HG03439 (cell line): Measurements from ENCODE around the gene RHBDL1.

ENCODE experiments used
- ATAC-seq: cut with Tn5 transposase; IDR thresholded peaks from one replicate; pipeline ENCODE4 v1.9.1; 2021; ENCODE audit warnings: mild to moderate bottlenecking, moderate library complexity; ENCODE audit not compliant: unreplicated experiment

The RHBDL1 gene

GRCh38 chr16:652454-653305 lies 22.8 kb upstream of the RHBDL1 start:
- no peak for ATAC-seq

- no peak for ATAC-seq
These were observed 21.4 kb upstream of the RHBDL1 start for GRCh38 chr16:654034-654433.

GRCh38 chr16:657487-657886 lies 18.0 kb upstream of the RHBDL1 start:
- ATAC-seq: no peak

DNA sequence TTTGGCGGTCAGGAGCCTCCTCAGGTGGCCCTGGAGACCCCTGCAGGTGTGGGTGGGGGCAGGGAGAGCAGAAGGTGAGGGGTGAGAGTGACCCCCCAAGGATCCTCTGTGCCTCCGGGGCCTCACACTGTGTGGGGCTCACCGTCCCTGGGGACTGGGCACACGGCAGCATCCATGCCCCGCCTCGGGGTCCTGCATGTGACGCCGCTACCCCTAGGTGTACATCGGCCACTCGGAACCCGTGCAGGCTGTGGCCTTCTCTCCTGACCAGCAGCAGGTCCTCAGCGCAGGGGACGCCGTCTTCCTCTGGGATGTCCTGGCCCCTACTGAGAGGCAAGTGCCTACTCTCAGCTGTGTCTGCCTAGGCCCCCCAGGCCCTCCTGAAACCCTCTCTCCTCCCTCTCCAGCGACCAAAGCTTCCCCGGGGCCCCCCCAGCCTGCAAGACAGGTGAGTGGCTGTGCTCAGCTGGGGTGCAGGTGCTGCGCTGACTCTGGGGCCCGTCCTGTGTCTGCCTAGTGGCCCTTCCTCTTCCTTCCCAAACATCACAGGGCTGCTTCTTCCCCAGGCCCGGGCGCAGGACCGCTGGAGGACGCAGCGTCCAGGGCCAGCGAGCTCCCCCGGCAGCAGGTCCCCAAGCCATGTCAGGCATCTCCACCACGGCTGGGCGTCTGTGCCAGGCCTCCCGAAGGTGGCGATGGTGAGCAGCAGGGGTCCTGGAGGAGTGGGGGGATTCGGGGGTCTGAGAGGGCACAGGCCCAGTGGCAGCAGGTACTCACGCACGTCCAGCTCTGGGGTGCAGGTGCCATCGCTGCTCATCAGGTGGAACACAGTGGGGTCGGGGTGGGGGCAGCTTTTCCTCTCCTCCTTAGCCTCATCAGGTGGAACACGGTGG lies 16.5 kb upstream of the RHBDL1 start:
- ATAC-seq: no peak

- ATAC-seq: no peak
These were observed 15.9 kb upstream of the RHBDL1 start for GRCh38 chr16:659618-660017.

DNA sequence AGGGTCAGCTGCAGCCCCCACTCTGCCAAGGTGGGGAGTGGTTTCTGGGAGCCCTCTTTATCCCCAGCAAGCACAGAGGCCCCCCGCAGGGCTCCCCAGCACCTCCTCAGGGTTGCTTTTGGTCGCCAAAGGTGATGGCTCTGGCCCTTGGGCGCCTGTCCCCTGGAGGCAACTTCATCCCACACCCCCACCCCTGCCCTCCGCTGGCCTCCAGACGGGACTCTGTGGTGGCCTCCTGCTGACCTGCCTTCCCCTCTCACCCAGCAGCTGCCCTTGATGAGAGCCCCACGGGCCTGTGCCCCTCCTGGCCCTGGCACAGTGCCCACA lies 15.4 kb upstream of the RHBDL1 start:
- ATAC-seq: no peak

- ATAC-seq: peak; percentile 28
These were observed 14.8 kb upstream of the RHBDL1 start for GRCh38 chr16:660459-661183.

GRCh38 chr16:661184-661821 lies 14.2 kb upstream of the RHBDL1 start:
- peak; percentile 11 for ATAC-seq

- ATAC-seq: no peak
These were observed 13.4 kb upstream of the RHBDL1 start for GRCh38 chr16:662095-662494.

GRCh38 chr16:662597-662996 lies 12.9 kb upstream of the RHBDL1 start:
- no peak for ATAC-seq

GRCh38 chr16:666572-666971 lies 8.9 kb upstream of the RHBDL1 start:
- no peak for ATAC-seq

DNA sequence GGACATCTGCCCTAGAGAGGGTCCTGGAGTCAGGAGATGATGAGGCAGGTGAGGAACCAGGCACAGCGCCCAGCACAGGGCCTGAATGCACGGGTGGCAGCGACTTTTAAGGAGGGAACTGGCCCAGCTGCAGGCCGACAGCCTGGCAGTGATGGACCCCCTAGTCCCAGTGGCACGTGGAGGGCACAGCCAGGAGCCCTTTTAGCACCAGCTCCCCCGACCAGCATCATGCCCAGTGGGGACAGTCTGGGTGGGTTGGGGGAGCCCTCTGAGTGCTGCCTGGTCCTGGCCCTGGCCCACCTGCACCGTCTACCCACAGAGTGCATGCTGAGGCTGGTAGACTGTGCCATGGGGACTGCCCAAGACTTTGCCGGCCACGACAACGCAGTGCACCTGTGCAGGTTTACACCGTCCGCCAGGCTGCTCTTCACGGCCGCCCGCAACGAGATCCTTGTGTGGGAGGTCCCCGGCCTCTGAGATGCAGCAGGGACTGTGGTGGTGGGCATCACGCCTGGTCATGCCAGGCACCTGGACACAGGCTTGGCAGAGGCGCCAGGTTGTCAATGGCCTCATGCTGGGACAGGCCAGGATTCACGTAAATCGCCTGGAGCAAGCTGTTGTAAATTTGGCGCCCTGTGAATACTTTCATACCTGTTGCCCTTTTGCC lies 8.2 kb upstream of the RHBDL1 start:
- ATAC-seq: no peak

DNA sequence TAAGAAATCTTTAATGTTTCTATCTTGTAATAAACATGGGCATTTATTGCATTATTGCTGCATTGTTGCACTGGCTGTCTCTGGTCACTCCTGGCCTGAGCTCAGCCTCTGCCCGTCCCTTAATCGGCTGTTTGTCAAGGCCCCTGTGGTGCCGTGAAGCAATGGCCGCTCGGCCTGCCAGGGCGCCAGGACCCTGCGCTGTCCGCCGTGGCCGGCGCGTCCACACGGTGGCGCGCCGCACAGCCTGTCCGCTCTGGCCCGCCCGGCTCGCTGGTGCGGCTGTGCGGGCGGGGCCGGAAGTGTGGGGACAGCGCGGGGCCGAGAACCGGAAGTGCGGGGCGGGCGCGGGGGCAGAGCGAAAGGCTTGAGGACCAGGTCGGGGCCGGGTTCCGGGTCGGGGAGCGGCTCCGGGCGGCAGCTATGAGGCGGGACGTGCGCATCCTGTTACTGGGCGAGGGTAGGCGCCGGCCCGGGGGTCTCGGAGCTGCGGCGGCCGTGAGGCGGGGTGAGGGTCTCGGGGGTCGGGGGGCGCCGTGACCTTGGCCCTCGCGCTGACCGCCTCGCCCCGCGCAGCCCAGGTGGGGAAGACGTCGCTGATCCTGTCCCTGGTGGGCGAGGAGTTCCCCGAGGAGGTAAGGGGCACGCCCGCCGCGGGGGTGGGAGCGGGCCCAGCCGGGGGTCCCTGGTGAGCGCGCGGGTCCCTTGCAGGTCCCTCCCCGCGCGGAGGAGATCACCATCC lies 7.5 kb upstream of the RHBDL1 start, which contains the start of gene RHOT2:
TSS of gene RHOT2 (plus strand) at position 353 of the 739 bp plus-strand sequence. CDS start at position 421, 68 bp downstream.
- peak; percentile 62 for ATAC-seq

DNA sequence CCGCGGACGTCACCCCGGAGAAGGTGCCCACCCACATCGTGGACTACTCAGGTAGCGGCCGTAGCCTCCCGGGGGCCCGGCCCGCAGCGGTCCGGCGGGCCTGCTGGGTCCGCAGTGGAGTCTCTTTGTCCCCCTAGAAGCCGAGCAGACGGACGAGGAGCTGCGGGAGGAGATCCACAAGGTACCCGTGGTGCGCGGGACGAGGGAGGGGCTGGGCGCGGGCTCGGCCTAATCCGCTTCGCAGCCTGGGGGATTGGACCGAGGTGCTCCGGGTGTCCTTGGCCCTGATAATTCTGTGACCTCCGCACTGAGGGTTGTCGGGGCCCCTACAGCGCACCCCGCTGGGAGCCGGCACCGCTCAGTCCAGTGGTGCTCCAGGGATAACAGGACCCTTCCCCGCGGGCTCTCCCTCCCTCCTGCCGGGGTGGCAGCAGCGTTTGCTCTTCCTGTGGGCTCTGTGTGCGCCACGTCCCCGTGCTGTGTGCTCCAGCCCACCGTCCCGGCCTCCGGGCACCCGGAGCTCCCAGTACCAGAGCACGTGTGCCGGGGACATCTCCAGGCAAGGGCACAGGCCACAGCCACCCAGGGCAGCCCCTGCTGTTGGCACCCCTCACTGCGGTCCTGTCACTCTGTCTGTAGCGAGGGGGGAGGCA lies 6.8 kb upstream of the RHBDL1 start:
- peak; percentile 3 for ATAC-seq

- ATAC-seq: no peak
These were observed 5.8 kb upstream of the RHBDL1 start for GRCh38 chr16:669666-670065.

- ATAC-seq: no peak
These were observed 4.8 kb upstream of the RHBDL1 start for GRCh38 chr16:670485-671352.

DNA sequence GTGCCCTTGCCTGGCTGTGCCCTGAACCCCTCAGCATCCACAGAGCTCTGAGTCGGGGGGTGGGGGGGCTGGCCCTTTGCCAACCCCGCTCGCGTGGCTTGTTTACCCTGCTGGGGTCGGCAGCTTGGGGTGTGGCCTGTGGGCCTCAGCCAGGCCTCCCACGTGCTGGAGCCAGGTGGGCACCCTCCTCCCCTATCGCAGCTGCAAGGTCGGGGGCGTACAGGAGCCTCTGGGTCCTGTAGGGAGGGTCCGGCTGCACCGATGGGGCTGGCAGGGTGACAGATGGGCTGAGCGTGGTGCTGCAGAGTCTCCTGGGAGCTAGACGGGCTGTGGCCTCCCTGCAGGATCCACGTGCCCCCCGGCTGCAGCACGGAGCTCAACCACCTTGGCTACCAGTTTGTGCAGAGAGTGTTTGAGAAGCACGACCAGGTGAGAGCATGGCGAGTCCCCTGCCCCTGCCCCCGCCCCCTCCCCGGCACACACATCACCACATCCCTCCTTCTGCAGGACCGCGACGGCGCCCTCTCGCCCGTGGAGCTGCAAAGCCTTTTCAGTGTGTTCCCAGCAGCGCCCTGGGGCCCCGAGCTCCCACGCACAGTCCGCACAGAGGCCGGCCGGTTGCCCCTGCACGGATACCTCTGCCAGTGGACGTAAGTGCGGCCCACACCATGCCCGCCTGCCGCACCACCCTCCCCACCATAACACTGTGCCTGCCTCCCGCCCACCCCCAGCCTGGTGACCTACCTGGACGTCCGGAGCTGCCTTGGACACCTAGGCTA lies 3.9 kb upstream of the RHBDL1 start:
- no peak for ATAC-seq
